ENCODE data around the gene CLIP3.

DNA sequence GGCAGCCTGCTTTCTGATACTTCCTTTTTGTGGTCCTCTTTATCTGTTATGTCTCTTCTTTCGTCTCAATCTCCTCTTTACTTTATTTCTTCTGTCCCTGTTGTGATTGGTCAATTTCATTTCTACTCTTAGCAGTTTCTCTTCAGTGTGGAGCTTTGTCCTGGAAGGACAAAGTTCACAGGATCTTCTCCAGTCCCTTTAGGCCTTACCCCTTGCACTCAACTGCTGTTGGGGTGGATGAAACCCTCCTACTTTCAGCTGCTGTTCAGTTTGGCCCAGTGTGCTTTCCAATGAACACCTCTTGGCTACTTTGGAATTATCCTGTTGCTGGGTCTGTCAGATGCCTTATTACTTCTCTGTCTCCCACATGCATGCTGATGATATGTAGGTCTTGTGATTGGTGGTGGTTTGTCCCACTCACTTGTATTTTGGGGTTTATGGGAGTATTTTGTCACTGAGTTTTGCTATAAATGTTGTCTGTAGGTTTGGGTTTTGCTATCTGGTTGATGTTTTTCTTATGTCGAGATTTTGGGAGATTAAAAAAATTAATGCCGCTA, 46.8 kb upstream of the CLIP3 start:
- no peak for TF ChIP-seq EZH2 (IDR thresholded peaks at IDR 0.05; ENCODE audit: low read depth)
- TF ChIP-seq, protein P1, sequence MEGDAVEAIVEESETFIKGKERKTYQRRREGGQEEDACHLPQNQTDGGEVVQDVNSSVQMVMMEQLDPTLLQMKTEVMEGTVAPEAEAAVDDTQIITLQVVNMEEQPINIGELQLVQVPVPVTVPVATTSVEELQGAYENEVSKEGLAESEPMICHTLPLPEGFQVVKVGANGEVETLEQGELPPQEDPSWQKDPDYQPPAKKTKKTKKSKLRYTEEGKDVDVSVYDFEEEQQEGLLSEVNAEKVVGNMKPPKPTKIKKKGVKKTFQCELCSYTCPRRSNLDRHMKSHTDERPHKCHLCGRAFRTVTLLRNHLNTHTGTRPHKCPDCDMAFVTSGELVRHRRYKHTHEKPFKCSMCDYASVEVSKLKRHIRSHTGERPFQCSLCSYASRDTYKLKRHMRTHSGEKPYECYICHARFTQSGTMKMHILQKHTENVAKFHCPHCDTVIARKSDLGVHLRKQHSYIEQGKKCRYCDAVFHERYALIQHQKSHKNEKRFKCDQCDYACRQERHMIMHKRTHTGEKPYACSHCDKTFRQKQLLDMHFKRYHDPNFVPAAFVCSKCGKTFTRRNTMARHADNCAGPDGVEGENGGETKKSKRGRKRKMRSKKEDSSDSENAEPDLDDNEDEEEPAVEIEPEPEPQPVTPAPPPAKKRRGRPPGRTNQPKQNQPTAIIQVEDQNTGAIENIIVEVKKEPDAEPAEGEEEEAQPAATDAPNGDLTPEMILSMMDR (conservative IDR thresholded peaks at IDR 0.05): no peak
